ENCODE data around the gene EDDM3A.

DNA sequence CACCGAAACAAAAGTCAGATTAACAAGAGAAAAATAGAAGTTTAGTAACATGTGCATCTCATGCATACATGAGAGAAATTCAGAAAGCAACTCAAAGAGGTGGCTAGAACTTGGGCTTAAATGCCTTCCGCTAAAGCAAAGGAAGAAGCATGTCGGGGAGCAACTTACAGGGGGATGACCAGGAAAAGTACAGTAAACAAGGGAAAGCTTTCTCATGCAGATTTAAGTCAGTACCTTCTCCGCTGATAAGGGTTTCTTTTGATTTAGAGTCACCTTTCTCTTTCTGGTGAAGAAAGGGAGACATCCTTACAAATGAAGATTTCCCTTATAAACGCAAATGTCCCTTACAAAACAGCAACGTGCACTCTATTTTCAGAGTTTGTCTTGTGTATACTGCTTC, 29.4 kb downstream of the EDDM3A start:
- TF ChIP-seq, protein P1, sequence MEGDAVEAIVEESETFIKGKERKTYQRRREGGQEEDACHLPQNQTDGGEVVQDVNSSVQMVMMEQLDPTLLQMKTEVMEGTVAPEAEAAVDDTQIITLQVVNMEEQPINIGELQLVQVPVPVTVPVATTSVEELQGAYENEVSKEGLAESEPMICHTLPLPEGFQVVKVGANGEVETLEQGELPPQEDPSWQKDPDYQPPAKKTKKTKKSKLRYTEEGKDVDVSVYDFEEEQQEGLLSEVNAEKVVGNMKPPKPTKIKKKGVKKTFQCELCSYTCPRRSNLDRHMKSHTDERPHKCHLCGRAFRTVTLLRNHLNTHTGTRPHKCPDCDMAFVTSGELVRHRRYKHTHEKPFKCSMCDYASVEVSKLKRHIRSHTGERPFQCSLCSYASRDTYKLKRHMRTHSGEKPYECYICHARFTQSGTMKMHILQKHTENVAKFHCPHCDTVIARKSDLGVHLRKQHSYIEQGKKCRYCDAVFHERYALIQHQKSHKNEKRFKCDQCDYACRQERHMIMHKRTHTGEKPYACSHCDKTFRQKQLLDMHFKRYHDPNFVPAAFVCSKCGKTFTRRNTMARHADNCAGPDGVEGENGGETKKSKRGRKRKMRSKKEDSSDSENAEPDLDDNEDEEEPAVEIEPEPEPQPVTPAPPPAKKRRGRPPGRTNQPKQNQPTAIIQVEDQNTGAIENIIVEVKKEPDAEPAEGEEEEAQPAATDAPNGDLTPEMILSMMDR (IDR thresholded peaks at IDR 0.05), result no peak
- no peak for TF ChIP-seq POLR2A (IDR thresholded peaks at IDR 0.05)
